ENCODE measurements around the gene NYAP1.

DNA sequence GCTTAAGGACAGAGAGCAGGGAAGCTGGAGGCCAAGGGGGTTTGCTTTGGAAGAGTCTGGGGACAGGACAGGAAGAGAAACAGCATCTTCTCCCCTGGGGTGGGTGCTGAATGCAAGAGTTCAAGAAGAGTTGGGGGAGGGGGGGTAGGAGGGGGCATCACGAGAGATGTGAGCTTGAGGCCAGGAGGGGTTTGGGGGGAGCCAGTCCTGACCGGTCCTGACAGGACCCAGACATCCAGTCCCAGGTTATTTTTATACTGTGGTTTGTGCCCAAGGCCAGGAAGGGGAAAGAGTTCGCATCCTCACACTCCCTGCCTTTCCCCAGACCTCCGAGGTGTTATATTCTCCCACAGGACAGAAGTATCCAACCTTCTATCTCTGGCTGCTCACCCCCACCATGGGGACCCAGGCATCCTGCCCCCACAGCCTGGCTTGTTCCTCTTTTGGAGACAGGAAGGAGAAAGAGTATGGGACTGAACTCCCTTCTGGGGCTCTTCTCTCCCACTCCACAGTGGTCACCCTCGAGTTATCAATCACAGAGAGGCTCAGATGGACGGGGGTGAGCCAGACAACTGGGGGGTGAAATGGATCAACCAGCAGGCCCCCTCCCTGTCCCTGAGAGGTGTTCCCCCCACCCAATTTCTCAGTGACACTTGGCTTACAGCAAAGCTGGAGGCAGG lies 7.5 kb upstream of the NYAP1 start:
- TF ChIP-seq, protein P1, sequence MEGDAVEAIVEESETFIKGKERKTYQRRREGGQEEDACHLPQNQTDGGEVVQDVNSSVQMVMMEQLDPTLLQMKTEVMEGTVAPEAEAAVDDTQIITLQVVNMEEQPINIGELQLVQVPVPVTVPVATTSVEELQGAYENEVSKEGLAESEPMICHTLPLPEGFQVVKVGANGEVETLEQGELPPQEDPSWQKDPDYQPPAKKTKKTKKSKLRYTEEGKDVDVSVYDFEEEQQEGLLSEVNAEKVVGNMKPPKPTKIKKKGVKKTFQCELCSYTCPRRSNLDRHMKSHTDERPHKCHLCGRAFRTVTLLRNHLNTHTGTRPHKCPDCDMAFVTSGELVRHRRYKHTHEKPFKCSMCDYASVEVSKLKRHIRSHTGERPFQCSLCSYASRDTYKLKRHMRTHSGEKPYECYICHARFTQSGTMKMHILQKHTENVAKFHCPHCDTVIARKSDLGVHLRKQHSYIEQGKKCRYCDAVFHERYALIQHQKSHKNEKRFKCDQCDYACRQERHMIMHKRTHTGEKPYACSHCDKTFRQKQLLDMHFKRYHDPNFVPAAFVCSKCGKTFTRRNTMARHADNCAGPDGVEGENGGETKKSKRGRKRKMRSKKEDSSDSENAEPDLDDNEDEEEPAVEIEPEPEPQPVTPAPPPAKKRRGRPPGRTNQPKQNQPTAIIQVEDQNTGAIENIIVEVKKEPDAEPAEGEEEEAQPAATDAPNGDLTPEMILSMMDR (IDR thresholded peaks at IDR 0.05; ENCODE audit: poor library complexity): no peak
- no peak for TF ChIP-seq EZH2 (IDR thresholded peaks at IDR 0.05; ENCODE audit: borderline replicate concordance)
